ENCODE results near the gene RAB36. TPM values are rescaled to one million over a fixed set of nuclear protein-coding genes. Genes with fewer than 3 reads are reported as not detected.

RAB36 gene
- total RNA-seq, 6 experiments from 2014 or later = 5.4 to 7.1 (median 6.3) TPM

- TF ChIP-seq, protein P1, sequence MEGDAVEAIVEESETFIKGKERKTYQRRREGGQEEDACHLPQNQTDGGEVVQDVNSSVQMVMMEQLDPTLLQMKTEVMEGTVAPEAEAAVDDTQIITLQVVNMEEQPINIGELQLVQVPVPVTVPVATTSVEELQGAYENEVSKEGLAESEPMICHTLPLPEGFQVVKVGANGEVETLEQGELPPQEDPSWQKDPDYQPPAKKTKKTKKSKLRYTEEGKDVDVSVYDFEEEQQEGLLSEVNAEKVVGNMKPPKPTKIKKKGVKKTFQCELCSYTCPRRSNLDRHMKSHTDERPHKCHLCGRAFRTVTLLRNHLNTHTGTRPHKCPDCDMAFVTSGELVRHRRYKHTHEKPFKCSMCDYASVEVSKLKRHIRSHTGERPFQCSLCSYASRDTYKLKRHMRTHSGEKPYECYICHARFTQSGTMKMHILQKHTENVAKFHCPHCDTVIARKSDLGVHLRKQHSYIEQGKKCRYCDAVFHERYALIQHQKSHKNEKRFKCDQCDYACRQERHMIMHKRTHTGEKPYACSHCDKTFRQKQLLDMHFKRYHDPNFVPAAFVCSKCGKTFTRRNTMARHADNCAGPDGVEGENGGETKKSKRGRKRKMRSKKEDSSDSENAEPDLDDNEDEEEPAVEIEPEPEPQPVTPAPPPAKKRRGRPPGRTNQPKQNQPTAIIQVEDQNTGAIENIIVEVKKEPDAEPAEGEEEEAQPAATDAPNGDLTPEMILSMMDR (IDR thresholded peaks at IDR 0.05) = no peak
- no peaks in the 10 kb centered on the region for H3K4me1 Mint-ChIP-seq (ENCODE audit: low read depth)
Observed at GRCh38 chr22:23153994-23154393, 8.7 kb downstream of the RAB36 start.

DNA sequence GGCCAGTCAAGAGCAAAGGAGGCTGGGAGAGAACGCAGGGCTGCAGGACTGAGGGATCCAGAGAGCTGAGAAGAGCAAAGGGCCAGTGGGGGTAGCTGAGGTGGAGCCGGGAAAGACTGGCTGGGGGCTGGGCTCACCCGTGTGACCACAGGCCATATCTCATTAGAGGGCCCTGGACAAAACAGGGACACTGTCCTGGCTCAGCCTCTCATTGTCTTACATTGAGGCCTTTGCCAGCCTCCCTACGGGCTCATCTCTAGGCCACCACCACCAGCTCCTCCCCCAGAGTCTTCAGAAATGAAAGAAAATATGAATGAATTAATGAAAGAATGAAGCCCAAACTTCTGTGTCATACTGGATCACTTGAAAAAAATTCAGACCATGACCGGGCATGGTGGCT is 9.2 kb downstream of the RAB36 start:
- Mint-ChIP-seq H3K36me3 (ENCODE audit: low read depth) (peaks cover 8% of the 10 kb centered on the region; the same call in 1 of the 2 replicates), H3K27me3 (ENCODE audit: insufficient read depth) (no peaks in the 10 kb centered on the region; the same call in 1 of the 2 replicates), H3K4me3 (no peak overlapping the region), H3K4me1 (ENCODE audit: low read depth) (no peaks in the 10 kb centered on the region), H3K9me3 (no peaks in the 10 kb centered on the region), H3K27ac (no peak overlapping the region)
- DNase-seq = no peak
- TF ChIP-seq, protein P1 (IDR thresholded peaks at IDR 0.05) = no peak

More at GRCh38 chr22:23153994-23154393, 8.7 kb downstream of the RAB36 start:
- Mint-ChIP-seq H3K36me3 (ENCODE audit: low read depth) (peaks cover 8% of the 10 kb centered on the region; the same call in 1 of the 2 replicates), H3K4me3 (no peak overlapping the region), H3K27ac (no peak overlapping the region), H3K27me3 (ENCODE audit: insufficient read depth) (no peaks in the 10 kb centered on the region; the same call in 1 of the 2 replicates), H3K9me3 (no peaks in the 10 kb centered on the region)
- no peak for DNase-seq

- Mint-ChIP-seq H3K4me1 (ENCODE audit: low read depth) (no peaks in the 10 kb centered on the region), H3K27me3 (ENCODE audit: insufficient read depth) (no peaks in the 10 kb centered on the region; the same call in 1 of the 2 replicates), H3K36me3 (ENCODE audit: low read depth) (peaks cover 8% of the 10 kb centered on the region; the same call in 1 of the 2 replicates), H3K4me3 (no peak overlapping the region), H3K9me3 (no peaks in the 10 kb centered on the region), H3K27ac (no peak overlapping the region)
- TF ChIP-seq, protein P1 (IDR thresholded peaks at IDR 0.05) = no peak
- DNase-seq = no peak
Observed at GRCh38 chr22:23155143-23155542, 9.9 kb downstream of the RAB36 start.

GRCh38 chr22:23155831-23156230 is 10.6 kb downstream of the RAB36 start:
- Mint-ChIP-seq H3K36me3 (ENCODE audit: low read depth) (peaks cover 8% of the 10 kb centered on the region; the same call in 1 of the 2 replicates), H3K9me3 (no peaks in the 10 kb centered on the region), H3K4me3 (no peak overlapping the region), H3K27me3 (ENCODE audit: insufficient read depth) (no peaks in the 10 kb centered on the region; the same call in 1 of the 2 replicates), H3K27ac (no peak overlapping the region), H3K4me1 (ENCODE audit: low read depth) (no peaks in the 10 kb centered on the region)
- TF ChIP-seq, protein P1 (IDR thresholded peaks at IDR 0.05) = no peak
- no peak for DNase-seq

GRCh38 chr22:23156286-23156685 is 11.0 kb downstream of the RAB36 start:
- no peak overlapping the region for H3K4me3 Mint-ChIP-seq
- no peak overlapping the region for H3K27ac Mint-ChIP-seq
- DNase-seq = no peak
- H3K9me3 Mint-ChIP-seq = no peaks in the 10 kb centered on the region
- peaks cover 8% of the 10 kb centered on the region; the same call in 1 of the 2 replicates for H3K36me3 Mint-ChIP-seq (ENCODE audit: low read depth)
- TF ChIP-seq, protein P1 (IDR thresholded peaks at IDR 0.05) = no peak; the same call in 1 of the 2 replicates
- no peaks in the 10 kb centered on the region for H3K4me1 Mint-ChIP-seq (ENCODE audit: low read depth)
- H3K27me3 Mint-ChIP-seq (ENCODE audit: insufficient read depth) = peaks cover 3% of the 10 kb centered on the region

Data from HFFc6 (cell line).